Measurements from ENCODE around the gene DZIP1.

DNA sequence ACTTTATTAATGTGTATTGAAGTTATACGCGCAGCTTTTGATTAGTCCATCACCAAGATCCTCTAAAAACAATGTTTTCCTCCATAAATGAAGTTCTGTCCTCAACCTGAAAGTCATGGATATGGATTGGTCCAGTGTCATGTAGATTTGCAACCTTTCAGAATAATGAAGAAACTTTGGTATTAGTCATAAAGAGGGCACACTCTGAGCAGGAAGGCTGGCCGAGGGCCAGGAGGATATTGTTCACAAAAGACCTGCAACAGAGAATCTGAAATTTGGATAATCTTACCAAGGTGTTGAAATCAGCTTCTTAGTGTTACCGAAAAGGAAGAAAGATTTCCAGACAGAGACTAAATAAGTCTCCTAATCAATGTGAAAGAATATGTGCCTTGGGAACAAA, 71.3 kb downstream of the DZIP1 start:
- TF ChIP-seq, protein P1, sequence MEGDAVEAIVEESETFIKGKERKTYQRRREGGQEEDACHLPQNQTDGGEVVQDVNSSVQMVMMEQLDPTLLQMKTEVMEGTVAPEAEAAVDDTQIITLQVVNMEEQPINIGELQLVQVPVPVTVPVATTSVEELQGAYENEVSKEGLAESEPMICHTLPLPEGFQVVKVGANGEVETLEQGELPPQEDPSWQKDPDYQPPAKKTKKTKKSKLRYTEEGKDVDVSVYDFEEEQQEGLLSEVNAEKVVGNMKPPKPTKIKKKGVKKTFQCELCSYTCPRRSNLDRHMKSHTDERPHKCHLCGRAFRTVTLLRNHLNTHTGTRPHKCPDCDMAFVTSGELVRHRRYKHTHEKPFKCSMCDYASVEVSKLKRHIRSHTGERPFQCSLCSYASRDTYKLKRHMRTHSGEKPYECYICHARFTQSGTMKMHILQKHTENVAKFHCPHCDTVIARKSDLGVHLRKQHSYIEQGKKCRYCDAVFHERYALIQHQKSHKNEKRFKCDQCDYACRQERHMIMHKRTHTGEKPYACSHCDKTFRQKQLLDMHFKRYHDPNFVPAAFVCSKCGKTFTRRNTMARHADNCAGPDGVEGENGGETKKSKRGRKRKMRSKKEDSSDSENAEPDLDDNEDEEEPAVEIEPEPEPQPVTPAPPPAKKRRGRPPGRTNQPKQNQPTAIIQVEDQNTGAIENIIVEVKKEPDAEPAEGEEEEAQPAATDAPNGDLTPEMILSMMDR (IDR thresholded peaks at IDR 0.05 in 2 of 3, conservative IDR thresholded peaks at IDR 0.05 in 1 of 3; ENCODE audit: borderline replicate concordance in 1 of 3, insufficient read depth in 1 of 3, low read depth in 2 of 3, low read length in 2 of 3), result no peak
- TF ChIP-seq POLR2A (IDR thresholded peaks at IDR 0.05; ENCODE audit: borderline replicate concordance, extremely low read depth, insufficient read depth, insufficient read length) (no peak), POLR2AphosphoS5 (IDR thresholded peaks at IDR 0.05; ENCODE audit: low read depth, low read length) (no peak), EZH2 (IDR thresholded peaks at IDR 0.05) (no peak), CEBPB (IDR thresholded peaks at IDR 0.05; ENCODE audit: low read depth) (no peak), JUND (IDR thresholded peaks at IDR 0.05) (no peak), SIN3A (IDR thresholded peaks at IDR 0.05; ENCODE audit: low read depth) (no peak), ZFX (IDR thresholded peaks at IDR 0.05) (no peak), EZH2phosphoT487 (IDR thresholded peaks at IDR 0.05; ENCODE audit: borderline replicate concordance) (no peak), TCF7L2 (IDR thresholded peaks at IDR 0.05; ENCODE audit: borderline replicate concordance, extremely low read depth, insufficient read depth, insufficient read length) (no peak), RAD21 (IDR thresholded peaks at IDR 0.05; ENCODE audit: low read depth) (no peak)
- TF ChIP-seq, protein P2, sequence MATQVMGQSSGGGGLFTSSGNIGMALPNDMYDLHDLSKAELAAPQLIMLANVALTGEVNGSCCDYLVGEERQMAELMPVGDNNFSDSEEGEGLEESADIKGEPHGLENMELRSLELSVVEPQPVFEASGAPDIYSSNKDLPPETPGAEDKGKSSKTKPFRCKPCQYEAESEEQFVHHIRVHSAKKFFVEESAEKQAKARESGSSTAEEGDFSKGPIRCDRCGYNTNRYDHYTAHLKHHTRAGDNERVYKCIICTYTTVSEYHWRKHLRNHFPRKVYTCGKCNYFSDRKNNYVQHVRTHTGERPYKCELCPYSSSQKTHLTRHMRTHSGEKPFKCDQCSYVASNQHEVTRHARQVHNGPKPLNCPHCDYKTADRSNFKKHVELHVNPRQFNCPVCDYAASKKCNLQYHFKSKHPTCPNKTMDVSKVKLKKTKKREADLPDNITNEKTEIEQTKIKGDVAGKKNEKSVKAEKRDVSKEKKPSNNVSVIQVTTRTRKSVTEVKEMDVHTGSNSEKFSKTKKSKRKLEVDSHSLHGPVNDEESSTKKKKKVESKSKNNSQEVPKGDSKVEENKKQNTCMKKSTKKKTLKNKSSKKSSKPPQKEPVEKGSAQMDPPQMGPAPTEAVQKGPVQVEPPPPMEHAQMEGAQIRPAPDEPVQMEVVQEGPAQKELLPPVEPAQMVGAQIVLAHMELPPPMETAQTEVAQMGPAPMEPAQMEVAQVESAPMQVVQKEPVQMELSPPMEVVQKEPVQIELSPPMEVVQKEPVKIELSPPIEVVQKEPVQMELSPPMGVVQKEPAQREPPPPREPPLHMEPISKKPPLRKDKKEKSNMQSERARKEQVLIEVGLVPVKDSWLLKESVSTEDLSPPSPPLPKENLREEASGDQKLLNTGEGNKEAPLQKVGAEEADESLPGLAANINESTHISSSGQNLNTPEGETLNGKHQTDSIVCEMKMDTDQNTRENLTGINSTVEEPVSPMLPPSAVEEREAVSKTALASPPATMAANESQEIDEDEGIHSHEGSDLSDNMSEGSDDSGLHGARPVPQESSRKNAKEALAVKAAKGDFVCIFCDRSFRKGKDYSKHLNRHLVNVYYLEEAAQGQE (IDR thresholded peaks at IDR 0.05; ENCODE audit: low read depth), result no peak
- TF ChIP-seq, protein P3, sequence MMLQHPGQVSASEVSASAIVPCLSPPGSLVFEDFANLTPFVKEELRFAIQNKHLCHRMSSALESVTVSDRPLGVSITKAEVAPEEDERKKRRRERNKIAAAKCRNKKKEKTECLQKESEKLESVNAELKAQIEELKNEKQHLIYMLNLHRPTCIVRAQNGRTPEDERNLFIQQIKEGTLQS (IDR thresholded peaks at IDR 0.05), result no peak
- TF ChIP-seq, protein P4, sequence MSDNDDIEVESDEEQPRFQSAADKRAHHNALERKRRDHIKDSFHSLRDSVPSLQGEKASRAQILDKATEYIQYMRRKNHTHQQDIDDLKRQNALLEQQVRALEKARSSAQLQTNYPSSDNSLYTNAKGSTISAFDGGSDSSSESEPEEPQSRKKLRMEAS (IDR thresholded peaks at IDR 0.05), result no peak

All from HCT116 (cell line).